CD14-positive monocyte (primary cell): Measurements from ENCODE around the gene PKHD1. TPM values are rescaled to one million over a fixed set of nuclear protein-coding genes. Genes with fewer than 3 reads are reported as not detected.

Experiments
- DNase-seq, 3 donors: peaks; one replicate each; pipeline ENCODE4 v3.0.0-alpha.2; 2011 to 2022
- H2AFZ ChIP-seq: 2 replicates; pipeline ENCODE4 v1.6.0; 2012; ENCODE audit warnings: mild to moderate bottlenecking, low read depth, low read length, inconsistent platforms; ENCODE audit not compliant: insufficient read depth, poor library complexity, severe bottlenecking
- H3K27ac ChIP-seq, 2 donors: 1 replicate in 1 of 2; 2 replicates in 1 of 2; pipeline ENCODE4 v1.5.1; 2012 to 2013; ENCODE audit warnings: low read length in 2 of 2, control low read depth in 1 of 2, inconsistent platforms in 1 of 2, low read depth in 1 of 2, mild to moderate bottlenecking in 1 of 2
- H3K27me3 ChIP-seq, 2 donors: one replicate each; pipeline versions ENCODE4 v1.6.0 to v1.6.1; 2011 to 2013; ENCODE audit warnings: low read length in 2 of 2; ENCODE audit not compliant: control insufficient read depth in 2 of 2, insufficient read depth in 2 of 2
- H3K36me3 ChIP-seq, 2 donors: replicated peaks in 1 of 2; 1 replicate in 1 of 2; 2 replicates in 1 of 2; pipeline versions ENCODE4 v1.5.1 to v1.6.1; 2012 to 2013; ENCODE audit warnings: low read length in 2 of 2, control low read depth in 1 of 2, inconsistent platforms in 1 of 2, mild to moderate bottlenecking in 1 of 2; ENCODE audit not compliant: insufficient read depth in 2 of 2, control insufficient read depth in 1 of 2
- H3K4me1 ChIP-seq, 2 donors: 1 replicate in 1 of 2; 2 replicates in 1 of 2; pipeline versions ENCODE4 v1.5.1 to v1.6.1; 2012 to 2013; ENCODE audit warnings: low read length in 2 of 2, control low read depth in 1 of 2, inconsistent platforms in 1 of 2, mild to moderate bottlenecking in 1 of 2, moderate library complexity in 1 of 2; ENCODE audit not compliant: insufficient read depth in 2 of 2, control insufficient read depth in 1 of 2
- H3K4me2 ChIP-seq: replicated peaks from 2 replicates; pipeline ENCODE3; 2012; ENCODE audit warnings: low read length, moderate library complexity, mild to moderate bottlenecking; ENCODE audit not compliant: poor library complexity, severe bottlenecking; ENCODE audit errors: extremely low read depth
- H3K4me3 ChIP-seq, 3 experiments: fragments of 200-600 bp in 1 of 3; sonication (generic) in 1 of 3; replicated peaks in 1 of 3; 1 replicate in 2 of 3; 2 replicates in 1 of 3; pipeline ENCODE4 v1.5.1; 2011 to 2013; ENCODE audit warnings: low read length in 3 of 3, mild to moderate bottlenecking in 3 of 3, control low read depth in 2 of 3, low read depth in 2 of 3, inconsistent platforms in 1 of 3, moderate library complexity in 1 of 3
- H3K79me2 ChIP-seq: 2 replicates; pipeline ENCODE4 v1.6.0; 2012; ENCODE audit warnings: mild to moderate bottlenecking, control low read depth, inconsistent platforms, low read length, moderate library complexity; ENCODE audit not compliant: insufficient read depth
- H3K9ac ChIP-seq: 2 replicates; pipeline ENCODE4 v1.6.0; 2017; ENCODE audit warnings: low read length, mild to moderate bottlenecking; ENCODE audit not compliant: insufficient read depth, poor library complexity, severe bottlenecking
- H3K9me3 ChIP-seq, 2 donors: replicated peaks in 1 of 2; 1 replicate in 1 of 2; 2 replicates in 1 of 2; pipeline versions ENCODE4 v1.5.1 to v1.6.1; 2012 to 2013; ENCODE audit warnings: low read length in 2 of 2, control low read depth in 1 of 2; ENCODE audit not compliant: control insufficient read depth in 1 of 2, insufficient read depth in 1 of 2
- H4K20me1 ChIP-seq: 2 replicates; pipeline ENCODE4 v1.6.0; 2012; ENCODE audit warnings: mild to moderate bottlenecking, low read length, control low read depth, moderate library complexity; ENCODE audit not compliant: insufficient read depth
- H3K27ac Mint-ChIP-seq, 7 donors: one replicate each; pipeline ENCODE4 v1.8.0; 2020; ENCODE audit warnings: mild to moderate bottlenecking in 7 of 7, mixed read lengths in 7 of 7, moderate library complexity in 6 of 7, inconsistent platforms in 2 of 7
- H3K27me3 Mint-ChIP-seq, 3 donors: one replicate each; pipeline ENCODE4 v1.8.0; 2021 to 2022; ENCODE audit warnings: low read depth in 3 of 3, mild to moderate bottlenecking in 3 of 3, mixed read lengths in 3 of 3, moderate library complexity in 3 of 3, inconsistent platforms in 1 of 3
- H3K36me3 Mint-ChIP-seq, 2 donors: one replicate each; pipeline ENCODE4 v1.8.0; 2020; ENCODE audit warnings: mixed read lengths in 2 of 2, inconsistent platforms in 1 of 2, mild to moderate bottlenecking in 1 of 2
- H3K4me1 Mint-ChIP-seq: one replicate; pipeline ENCODE4 v1.8.0; 2020; ENCODE audit warnings: mild to moderate bottlenecking, mixed read lengths
- H3K4me3 Mint-ChIP-seq, 2 donors: one replicate each; pipeline ENCODE4 v1.8.0; 2020; ENCODE audit warnings: mild to moderate bottlenecking in 2 of 2, mixed read lengths in 2 of 2, moderate library complexity in 1 of 2
- H3K9me3 Mint-ChIP-seq, 7 donors: one replicate each; pipeline ENCODE4 v1.8.0; 2020 to 2022; ENCODE audit warnings: mixed read lengths in 7 of 7, mild to moderate bottlenecking in 6 of 7, moderate library complexity in 6 of 7, inconsistent platforms in 2 of 7
- WGBS: methylation state at CpG from one replicate; pipeline ENCODE4 v1.1.5; 2013; ENCODE audit warnings: missing lambda C conversion rate; ENCODE audit not compliant: insufficient coverage; 5-methylcytosine and 5-hydroxymethylcytosine counted together
- intact Hi-C, 2 donors: fragments of 100-400 bp; cut with micrococcal nuclease; formaldehyde crosslinking; loops; one replicate each; pipeline versions ENCODE4 v1.15.0 to v1.15.1; 2023
- polyA plus RNA-seq, 3 donors: library from polyadenylated mRNA; depleted of rRNA in 1 of 3; unstranded in 2 of 3; stranded (reverse) in 1 of 3; fragments of 300-500 nt in 2 of 3; fragments of >200 nt in 1 of 3; fragmentation: Illumina TruSeq in 2 of 3; gene quantifications; 1 replicate in 2 of 3; 2 replicates in 1 of 3; pipeline ENCODE4 v1.2.3, GENCODE V29; 2012 to 2021
- TF ChIP-seq, protein P1 (sequence below): fragments of 200-600 bp; IDR thresholded peaks from one replicate; pipeline ENCODE4 v1.8.0; 2022; ENCODE audit warnings: antibody characterized with exemption, mild to moderate bottlenecking

Gene PKHD1
- polyA plus RNA-seq, 3 donors = not detected

DNA sequence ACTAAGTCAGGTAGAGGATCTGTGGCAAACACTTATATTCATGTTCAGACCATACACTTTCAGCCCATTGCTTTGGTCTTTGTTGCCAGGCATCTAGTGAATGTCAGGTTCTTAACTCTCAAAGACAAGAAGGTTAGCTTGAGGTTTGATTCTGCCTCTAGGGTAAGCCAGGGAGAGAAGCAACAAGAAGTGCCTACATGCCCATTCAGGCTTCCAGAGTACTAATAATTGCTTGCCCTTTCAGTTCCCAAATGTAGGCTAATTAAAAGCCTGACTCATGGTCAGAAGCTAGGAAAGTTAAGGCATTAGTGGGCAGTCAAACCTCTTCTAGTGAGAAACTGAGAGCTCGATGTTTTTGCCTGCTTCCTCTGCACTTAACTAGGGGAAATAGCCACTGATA lies 492.4 kb downstream of the PKHD1 start:
- Histone ChIP-seq H3K36me3 (no peaks in the 10 kb centered on the region), H3K4me1 (no peaks in the 10 kb centered on the region), H3K27ac (no peak overlapping the region), H3K9ac (no peak overlapping the region), H4K20me1 (no peaks in the 10 kb centered on the region), H3K4me2 (no peak overlapping the region), H3K9me3 (peaks cover 0 to 12% of the 10 kb centered on the region in 2 donors), H2AFZ (no peak overlapping the region), H3K79me2 (no peaks in the 10 kb centered on the region), H3K27me3 (no peaks in the 10 kb centered on the region), H3K4me3 (no peak overlapping the region)
- H3K4me1 Mint-ChIP-seq = no peaks in the 10 kb centered on the region
- H3K27me3 Mint-ChIP-seq = peaks cover 0 to 1% (median 1%) of the 10 kb centered on the region in 3 donors
- WGBS = 31% methylated on average over 1 of the region's 1 CpG
- H3K9me3 Mint-ChIP-seq = peaks cover 2 to 12% (median 8%) of the 10 kb centered on the region in 7 donors
- intact Hi-C loops = no loop called here
- no peaks in the 10 kb centered on the region for H3K36me3 Mint-ChIP-seq
- TF ChIP-seq, protein P1, sequence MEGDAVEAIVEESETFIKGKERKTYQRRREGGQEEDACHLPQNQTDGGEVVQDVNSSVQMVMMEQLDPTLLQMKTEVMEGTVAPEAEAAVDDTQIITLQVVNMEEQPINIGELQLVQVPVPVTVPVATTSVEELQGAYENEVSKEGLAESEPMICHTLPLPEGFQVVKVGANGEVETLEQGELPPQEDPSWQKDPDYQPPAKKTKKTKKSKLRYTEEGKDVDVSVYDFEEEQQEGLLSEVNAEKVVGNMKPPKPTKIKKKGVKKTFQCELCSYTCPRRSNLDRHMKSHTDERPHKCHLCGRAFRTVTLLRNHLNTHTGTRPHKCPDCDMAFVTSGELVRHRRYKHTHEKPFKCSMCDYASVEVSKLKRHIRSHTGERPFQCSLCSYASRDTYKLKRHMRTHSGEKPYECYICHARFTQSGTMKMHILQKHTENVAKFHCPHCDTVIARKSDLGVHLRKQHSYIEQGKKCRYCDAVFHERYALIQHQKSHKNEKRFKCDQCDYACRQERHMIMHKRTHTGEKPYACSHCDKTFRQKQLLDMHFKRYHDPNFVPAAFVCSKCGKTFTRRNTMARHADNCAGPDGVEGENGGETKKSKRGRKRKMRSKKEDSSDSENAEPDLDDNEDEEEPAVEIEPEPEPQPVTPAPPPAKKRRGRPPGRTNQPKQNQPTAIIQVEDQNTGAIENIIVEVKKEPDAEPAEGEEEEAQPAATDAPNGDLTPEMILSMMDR = no peak
- H3K27ac Mint-ChIP-seq = no peak overlapping the region
- H3K4me3 Mint-ChIP-seq = no peak overlapping the region
- no peak for DNase-seq

DNA sequence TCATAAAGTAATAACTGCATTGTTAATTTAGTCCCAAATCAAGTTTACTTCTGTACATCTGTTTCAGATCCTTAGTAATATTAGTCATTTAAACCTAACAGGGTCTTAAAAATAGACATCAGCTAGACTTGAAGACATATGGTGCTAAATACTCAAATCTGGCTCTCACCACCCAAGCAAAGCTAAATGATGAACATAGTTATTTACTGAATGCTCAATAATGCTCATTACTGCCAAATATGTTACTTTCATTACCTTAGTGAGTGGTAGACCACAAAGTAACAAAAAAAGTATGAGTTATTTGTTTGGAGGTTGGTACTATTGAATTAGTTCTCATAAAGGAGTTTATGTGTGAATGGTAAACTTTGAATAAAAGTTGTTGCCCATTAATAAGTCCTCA lies 502.1 kb downstream of the PKHD1 start:
- Histone ChIP-seq H4K20me1 (no peaks in the 10 kb centered on the region), H3K79me2 (no peaks in the 10 kb centered on the region), H3K27me3 (no peaks in the 10 kb centered on the region), H3K4me2 (no peak overlapping the region), H3K4me3 (no peak overlapping the region), H2AFZ (no peak overlapping the region), H3K9ac (no peak overlapping the region), H3K9me3 (no peaks in the 10 kb centered on the region), H3K4me1 (no peaks in the 10 kb centered on the region), H3K36me3 (no peaks in the 10 kb centered on the region), H3K27ac (no peak overlapping the region)
- DNase-seq = no peak
- intact Hi-C loops = no loop called here
- H3K4me1 Mint-ChIP-seq = no peaks in the 10 kb centered on the region
- H3K36me3 Mint-ChIP-seq = no peaks in the 10 kb centered on the region
- no peak overlapping the region for H3K4me3 Mint-ChIP-seq
- H3K27ac Mint-ChIP-seq = no peak overlapping the region
- peaks cover 0 to 5% (median 0%) of the 10 kb centered on the region in 7 donors for H3K9me3 Mint-ChIP-seq
- TF ChIP-seq, protein P1 = no peak
- H3K27me3 Mint-ChIP-seq = no peaks in the 10 kb centered on the region
